ENCODE measurements around the gene TMPRSS6. TPM values are rescaled to one million over a fixed set of nuclear protein-coding genes. Genes with fewer than 3 reads are reported as not detected.

TMPRSS6 gene
- total and polyA plus RNA-seq, 2 of the 13 experiments (the other 11 are each of a cell fraction or from before 2014, with no cell fraction given): 4.2 to 4.8 TPM

DNA sequence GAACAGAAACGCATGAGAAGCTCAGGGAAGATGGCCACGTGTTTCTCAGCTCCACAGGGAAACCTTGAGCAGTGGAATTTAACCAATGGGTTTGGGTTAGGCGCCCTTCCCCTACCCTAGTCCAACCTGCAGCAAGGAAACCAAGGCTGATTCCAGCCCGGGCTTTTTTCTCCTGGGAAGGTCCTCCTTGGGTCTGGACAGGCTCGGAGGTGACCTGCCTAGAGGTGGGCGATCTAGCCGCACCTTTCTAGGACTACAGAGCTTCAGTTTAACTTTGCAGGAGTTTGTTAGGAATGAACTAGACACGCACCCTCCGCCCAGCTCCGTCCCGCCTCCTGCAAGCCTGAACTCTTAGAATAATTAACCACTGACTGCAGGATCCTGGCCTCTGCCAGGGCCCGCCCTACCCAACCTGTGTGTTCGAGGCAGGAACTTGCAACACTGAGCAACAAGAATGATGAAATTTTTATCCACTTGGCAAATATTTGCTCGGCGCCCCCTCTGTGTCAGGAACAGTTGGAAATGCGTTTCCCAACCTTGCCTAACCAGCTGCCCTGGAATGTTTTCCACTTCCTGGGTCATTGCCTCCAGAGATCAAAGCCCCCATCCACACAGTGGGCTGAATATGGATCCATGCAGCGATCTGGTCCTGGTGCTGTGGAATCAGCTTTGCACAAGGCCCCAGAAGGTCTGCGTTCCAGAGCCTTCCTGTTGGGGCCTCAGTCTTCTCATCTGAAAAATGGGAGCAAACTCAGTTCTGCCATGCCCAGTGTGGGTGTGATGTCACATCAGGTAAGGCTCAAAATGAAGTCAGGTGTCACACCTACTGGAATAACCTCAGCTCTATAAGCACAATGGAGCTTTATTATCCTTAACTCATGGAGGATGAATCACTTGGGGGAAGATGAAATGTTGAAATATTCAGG, 76.7 kb downstream of the TMPRSS6 start (continued):
- TF ChIP-seq ARID5B (CRISPR knock-in tag; IDR thresholded peaks at IDR 0.05) (peak; percentile 97), ADNP (CRISPR knock-in tag; IDR thresholded peaks at IDR 0.05) (peak; percentile 100), REPIN1 (CRISPR knock-in tag; IDR thresholded peaks at IDR 0.05; ENCODE audit: borderline replicate concordance, low read depth) (peak; percentile 95), ZNF335 (CRISPR knock-in tag; IDR thresholded peaks at IDR 0.05) (0 out of 2 replicates have a peak, but pooled peaks have one; percentile 65), FOXA1 (IDR thresholded peaks at IDR 0.05) (peak; percentile 72), FOXA1 (CRISPR knock-in tag; IDR thresholded peaks at IDR 0.05) (peak; percentile 98), MLX (CRISPR knock-in tag; IDR thresholded peaks at IDR 0.05) (peak; percentile 84; the same call in 1 of the 2 replicates), KAT8 (CRISPR knock-in tag; IDR thresholded peaks at IDR 0.05) (peak; percentile 90), ZNF331 (CRISPR knock-in tag; IDR thresholded peaks at IDR 0.05) (peak; percentile 90), ZFP36L1 (CRISPR knock-in tag; IDR thresholded peaks at IDR 0.05) (peak; percentile 96), ZUFSP (CRISPR knock-in tag; IDR thresholded peaks at IDR 0.05; ENCODE audit: borderline replicate concordance) (peak; percentile 91; the same call in 1 of the 2 replicates), ZNF644 (CRISPR knock-in tag; IDR thresholded peaks at IDR 0.05; ENCODE audit: low read depth) (peak; percentile 91), ZNF329 (CRISPR knock-in tag; IDR thresholded peaks at IDR 0.05; ENCODE audit: low read depth) (0 out of 2 replicates have a peak, but pooled peaks have one; percentile 33), TEAD3 (CRISPR knock-in tag; optimal IDR thresholded peaks at IDR 0.05; ENCODE audit: borderline replicate concordance) (peak; percentile 98), BRD4 (CRISPR knock-in tag; IDR thresholded peaks at IDR 0.05) (peak; percentile 91), NFKBIZ (CRISPR knock-in tag; IDR thresholded peaks at IDR 0.05) (peak; percentile 93), SIX4 (CRISPR knock-in tag; IDR thresholded peaks at IDR 0.05) (peak; percentile 69; the same call in 1 of the 2 replicates)
- TF ChIP-seq, protein P1, sequence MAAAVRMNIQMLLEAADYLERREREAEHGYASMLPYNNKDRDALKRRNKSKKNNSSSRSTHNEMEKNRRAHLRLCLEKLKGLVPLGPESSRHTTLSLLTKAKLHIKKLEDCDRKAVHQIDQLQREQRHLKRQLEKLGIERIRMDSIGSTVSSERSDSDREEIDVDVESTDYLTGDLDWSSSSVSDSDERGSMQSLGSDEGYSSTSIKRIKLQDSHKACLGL (CRISPR knock-in tag; IDR thresholded peaks at IDR 0.05): peak; percentile 46; the same call in 1 of the 2 replicates
- TF ChIP-seq, protein P2, sequence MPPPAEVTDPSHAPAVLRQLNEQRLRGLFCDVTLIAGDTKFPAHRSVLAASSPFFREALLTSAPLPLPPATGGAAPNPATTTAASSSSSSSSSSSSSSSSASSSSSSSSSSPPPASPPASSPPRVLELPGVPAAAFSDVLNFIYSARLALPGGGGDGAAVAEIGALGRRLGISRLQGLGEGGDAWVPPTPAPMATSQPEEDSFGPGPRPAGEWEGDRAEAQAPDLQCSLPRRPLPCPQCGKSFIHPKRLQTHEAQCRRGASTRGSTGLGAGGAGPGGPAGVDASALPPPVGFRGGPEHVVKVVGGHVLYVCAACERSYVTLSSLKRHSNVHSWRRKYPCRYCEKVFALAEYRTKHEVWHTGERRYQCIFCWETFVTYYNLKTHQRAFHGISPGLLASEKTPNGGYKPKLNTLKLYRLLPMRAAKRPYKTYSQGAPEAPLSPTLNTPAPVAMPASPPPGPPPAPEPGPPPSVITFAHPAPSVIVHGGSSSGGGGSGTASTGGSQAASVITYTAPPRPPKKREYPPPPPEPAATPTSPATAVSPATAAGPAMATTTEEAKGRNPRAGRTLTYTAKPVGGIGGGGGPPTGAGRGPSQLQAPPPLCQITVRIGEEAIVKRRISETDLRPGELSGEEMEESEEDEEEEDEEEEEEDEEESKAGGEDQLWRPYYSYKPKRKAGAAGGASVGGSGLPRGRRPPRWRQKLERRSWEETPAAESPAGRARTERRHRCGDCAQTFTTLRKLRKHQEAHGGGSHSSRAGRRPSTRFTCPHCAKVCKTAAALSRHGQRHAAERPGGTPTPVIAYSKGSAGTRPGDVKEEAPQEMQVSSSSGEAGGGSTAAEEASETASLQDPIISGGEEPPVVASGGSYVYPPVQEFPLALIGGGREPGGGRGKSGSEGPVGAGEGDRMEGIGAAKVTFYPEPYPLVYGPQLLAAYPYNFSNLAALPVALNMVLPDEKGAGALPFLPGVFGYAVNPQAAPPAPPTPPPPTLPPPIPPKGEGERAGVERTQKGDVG (CRISPR knock-in tag; IDR thresholded peaks at IDR 0.05; ENCODE audit: borderline replicate concordance): peak; percentile 95
